ENCODE results near the gene CABLES1. TPM values are rescaled to one million over a fixed set of nuclear protein-coding genes. Genes with fewer than 3 reads are reported as not detected.
"Not testable (repeated sequence)": the region's sequence is repeated elsewhere in the genome, so short reads cannot be mapped to it uniquely, and the experiment has no call there.

The CABLES1 gene
- total and polyA plus RNA-seq, 2 of the 8 experiments (the other 6 are each of a cell fraction or from before 2014, with no cell fraction given): 9.2 to 26.4 TPM

GRCh38 chr18:23241833-23242496, 106.7 kb downstream of the CABLES1 start:
- Histone ChIP-seq H3K4me1 (replicated peaks in 1 of 4; ENCODE audit: control insufficient read depth in 3 of 4, insufficient read depth in 4 of 4, low read length in 3 of 4) (peaks cover 4 to 11% (median 5%) of the 10 kb centered on the region in 4 experiments; a peak in 4 of 7 replicates), H2BK5ac (ENCODE audit: low read depth, low read length) (peak overlapping the region; percentile 78; the same call in 1 of the 2 replicates), H3K36me3 (ENCODE audit: control insufficient read depth in 2 of 4, insufficient read depth in 4 of 4, low read length in 3 of 4) (peaks cover 0 to 23% (median 7%) of the 10 kb centered on the region in 4 experiments; a peak in 6 of 8 replicates)
- not testable (repeated sequence) for H2AK5ac ChIP-seq (ENCODE audit: low read depth, low read length); FAIRE-seq; H2BK120ac ChIP-seq (replicated peaks; ENCODE audit: low read depth, low read length); H4K20me1 ChIP-seq (replicated peaks in 1 of 2; ENCODE audit: control insufficient read depth in 1 of 2, insufficient read depth in 2 of 2, low read length in 2 of 2); H4K91ac ChIP-seq (replicated peaks; ENCODE audit: insufficient read length, low read length); H4K5ac ChIP-seq (ENCODE audit: insufficient read length, low read depth, low read length); H4K8ac ChIP-seq (ENCODE audit: extremely low read depth, insufficient read depth, low read length); H3K9ac ChIP-seq (replicated peaks in 1 of 4; ENCODE audit: extremely low read depth in 1 of 4, low read depth in 3 of 4, low read length in 3 of 4); H3K4me3 ChIP-seq (ENCODE audit: extremely low read depth in 1 of 4, insufficient read depth in 2 of 4, low read depth in 3 of 4, low read length in 4 of 4); H3K18ac ChIP-seq (ENCODE audit: extremely low read depth, low read length); H3K27me3 ChIP-seq (replicated peaks in 1 of 4; ENCODE audit: control insufficient read depth in 3 of 4, extremely low read depth in 1 of 4, insufficient read depth in 3 of 4, low read length in 3 of 4); H3K14ac ChIP-seq (ENCODE audit: insufficient read length); DNase-seq (ENCODE audit: low read depth in 1 of 2, low spot score in 2 of 2); H3K27ac ChIP-seq (ENCODE audit: low read depth, low read length); H3K79me2 ChIP-seq (ENCODE audit: control insufficient read depth in 1 of 2, insufficient read depth in 2 of 2, low read length in 2 of 2); H3K23me2 ChIP-seq (ENCODE audit: low read depth, low read length); H3K4ac ChIP-seq (replicated peaks; ENCODE audit: insufficient read length, low read depth, low read length); H2BK12ac ChIP-seq (ENCODE audit: low read depth, low read length); H3K9me3 ChIP-seq (ENCODE audit: insufficient read depth in 2 of 2, low read depth in 1 of 2, low read length in 1 of 2); H2BK15ac ChIP-seq (ENCODE audit: low read length); H3K23ac ChIP-seq (ENCODE audit: insufficient read length); H3K79me1 ChIP-seq (ENCODE audit: low read depth, low read length); H2AFZ ChIP-seq (ENCODE audit: low read length); H3K4me2 ChIP-seq (ENCODE audit: insufficient read depth in 1 of 2, low read depth in 2 of 2, low read length in 2 of 2); H3K56ac ChIP-seq (replicated peaks; ENCODE audit: insufficient read length, low read depth, low read length); H2BK20ac ChIP-seq (ENCODE audit: low read length)
- ChIA-PET CTCF (ENCODE audit: partially characterized antibody) (interaction anchor here (0.8 to 2.9 kb wide), 8 partner anchors 12 to 111 kb away, joined by 3 to 15 read pairs (median 4); no protein-coding TSS in a partner anchor), POLR2A (ENCODE audit: partially characterized antibody) (interaction anchor here (1.1 to 1.3 kb wide), 2 partner anchors 18 to 113 kb away, joined by 3 read pairs; no protein-coding TSS in a partner anchor)
- WGBS, 2 experiments (ENCODE audit: extremely low coverage in 1 of 2, insufficient coverage in 1 of 2, insufficient read length in 1 of 2, insufficient replicate concordance in 2 of 2, low coverage in 1 of 2, low lambda C conversion rate in 2 of 2, missing lambda C conversion rate in 1 of 2): 91% methylated on average over 11 of the region's 11 CpGs; no CpG with 5 or more reads in 1 of the 2 experiments
